Caco-2 (cell line): Measurements from ENCODE around the gene PRR5. TPM values are rescaled to one million over a fixed set of nuclear protein-coding genes. Genes with fewer than 3 reads are reported as not detected.

Experiments used
- BruUV-seq: library from RNA; stranded (reverse); fragments of 400-500 nt; replicated peaks from 2 replicates; lab custom pipeline; 2021; lab: Mats Ljungman, UMichigan
- CTCF ChIA-PET: fragments of 300-600 bp; sonication (Branson Sonifier 250); formaldehyde crosslinking; loops from one replicate; lab custom pipeline; 2022; ENCODE audit warnings: antibody characterized with exemption; lab: Charles Lee
- POLR2A ChIA-PET: fragments of 300-600 bp; sonication (Branson Sonifier 250); formaldehyde crosslinking; loops from one replicate; lab custom pipeline; 2022; ENCODE audit warnings: antibody characterized with exemption; lab: Charles Lee
- DNase-seq, 2 experiments: peaks; one replicate each; pipeline versions ENCODE4 v3.0.0 to v3.0.0-alpha.2; 2020 to 2022
- H3K27me3 ChIP-seq: replicated peaks from 2 replicates; pipeline ENCODE4 v1.6.0; 2011; ENCODE audit warnings: low read length; ENCODE audit not compliant: control insufficient read depth, insufficient read depth
- H3K36me3 ChIP-seq: 2 replicates; pipeline ENCODE4 v1.5.1; 2011; ENCODE audit warnings: low read length; ENCODE audit not compliant: control insufficient read depth, insufficient read depth
- H3K4me1 ChIP-seq: fragments of 250-450 bp; sonication (Bioruptor Pico); 2 replicates; pipeline ENCODE4 v1.5.1; 2020; ENCODE audit warnings: mild to moderate bottlenecking
- H3K4me3 ChIP-seq: 2 replicates; pipeline ENCODE4 v1.5.1; 2011; ENCODE audit warnings: low read depth, mild to moderate bottlenecking, control low read depth, low read length
- H3K9me3 ChIP-seq: fragments of 250-450 bp; sonication (Bioruptor Pico); 2 replicates; pipeline ENCODE4 v1.5.1; 2020; ENCODE audit warnings: mild to moderate bottlenecking, moderate library complexity
- H3K27ac Mint-ChIP-seq: one replicate; pipeline ENCODE4 v1.8.0; 2022; ENCODE audit warnings: mixed read lengths; ENCODE audit not compliant: unreplicated experiment
- H3K27me3 Mint-ChIP-seq: one replicate; pipeline ENCODE4 v1.8.0; 2022; ENCODE audit warnings: mixed read lengths; ENCODE audit not compliant: insufficient read depth, unreplicated experiment
- H3K36me3 Mint-ChIP-seq: one replicate; pipeline ENCODE4 v1.8.0; 2022; ENCODE audit warnings: mild to moderate bottlenecking, mixed read lengths; ENCODE audit not compliant: insufficient read depth, unreplicated experiment
- H3K4me1 Mint-ChIP-seq: one replicate; pipeline ENCODE4 v1.8.0; 2022; ENCODE audit warnings: low read depth, mixed read lengths; ENCODE audit not compliant: unreplicated experiment
- H3K4me3 Mint-ChIP-seq: one replicate; pipeline ENCODE4 v1.8.0; 2022; ENCODE audit warnings: mild to moderate bottlenecking, moderate library complexity, mixed read lengths; ENCODE audit not compliant: unreplicated experiment
- H3K9me3 Mint-ChIP-seq: one replicate; pipeline ENCODE4 v1.8.0; 2022; ENCODE audit warnings: mixed read lengths; ENCODE audit not compliant: unreplicated experiment
- intact Hi-C: fragments of 100-400 bp; cut with micrococcal nuclease; formaldehyde crosslinking; loops from one replicate; pipeline ENCODE4 v1.10.0; 2022; ENCODE audit not compliant: unreplicated experiment
- total RNA-seq: library from RNA; stranded (reverse); gene quantifications from 2 replicates; pipeline ENCODE4 v1.2.3, GENCODE V29; 2022
- TF ChIP-seq, protein P1 (sequence below), 2 experiments: fragments of 200-600 bp in 1 of 2; IDR thresholded peaks; 1 replicate in 1 of 2; 2 replicates in 1 of 2; pipeline versions ENCODE4 v1.5.1 to v1.8.0; 2011 to 2022; ENCODE audit warnings: antibody characterized with exemption in 1 of 2, control low read depth in 1 of 2, inconsistent platforms in 1 of 2, low read depth in 1 of 2, low read length in 1 of 2, mild to moderate bottlenecking in 1 of 2, moderate library complexity in 1 of 2; ENCODE audit not compliant: insufficient read depth in 1 of 2, severe bottlenecking in 1 of 2, unreplicated experiment in 1 of 2

Gene PRR5
- total RNA-seq, 1 experiment from 2014 or later, result 82.8 TPM

- no TSS peak for BruUV-seq
- Mint-ChIP-seq H3K4me3 (peak overlapping the region; percentile 77), H3K4me1 (peaks cover 28% of the 10 kb centered on the region), H3K27me3 (no peaks in the 10 kb centered on the region), H3K36me3 (peaks cover 19% of the 10 kb centered on the region), H3K27ac (peak overlapping the region; percentile 81), H3K9me3 (no peaks in the 10 kb centered on the region)
- peaks cover 22% of the 10 kb centered on the region for H3K4me1 ChIP-seq
- ChIA-PET POLR2A (interaction anchor here (0.5 to 1.3 kb wide), 2 partner anchors 10 to 1489 kb away, joined by 3 to 5 read pairs; no protein-coding TSS in a partner anchor), CTCF (interaction anchor here (1.1 to 1.6 kb wide), 3 partner anchors 9 to 12 kb away, joined by 3 to 22 read pairs (median 6); no protein-coding TSS in a partner anchor)
- H3K27me3 ChIP-seq, result no peaks in the 10 kb centered on the region
- no peaks in the 10 kb centered on the region for H3K9me3 ChIP-seq
- peak; percentile 83 to 94 for DNase-seq
- peak overlapping the region; percentile 63 for H3K4me3 ChIP-seq
- H3K36me3 ChIP-seq, result no peaks in the 10 kb centered on the region
- TF ChIP-seq, protein P1, sequence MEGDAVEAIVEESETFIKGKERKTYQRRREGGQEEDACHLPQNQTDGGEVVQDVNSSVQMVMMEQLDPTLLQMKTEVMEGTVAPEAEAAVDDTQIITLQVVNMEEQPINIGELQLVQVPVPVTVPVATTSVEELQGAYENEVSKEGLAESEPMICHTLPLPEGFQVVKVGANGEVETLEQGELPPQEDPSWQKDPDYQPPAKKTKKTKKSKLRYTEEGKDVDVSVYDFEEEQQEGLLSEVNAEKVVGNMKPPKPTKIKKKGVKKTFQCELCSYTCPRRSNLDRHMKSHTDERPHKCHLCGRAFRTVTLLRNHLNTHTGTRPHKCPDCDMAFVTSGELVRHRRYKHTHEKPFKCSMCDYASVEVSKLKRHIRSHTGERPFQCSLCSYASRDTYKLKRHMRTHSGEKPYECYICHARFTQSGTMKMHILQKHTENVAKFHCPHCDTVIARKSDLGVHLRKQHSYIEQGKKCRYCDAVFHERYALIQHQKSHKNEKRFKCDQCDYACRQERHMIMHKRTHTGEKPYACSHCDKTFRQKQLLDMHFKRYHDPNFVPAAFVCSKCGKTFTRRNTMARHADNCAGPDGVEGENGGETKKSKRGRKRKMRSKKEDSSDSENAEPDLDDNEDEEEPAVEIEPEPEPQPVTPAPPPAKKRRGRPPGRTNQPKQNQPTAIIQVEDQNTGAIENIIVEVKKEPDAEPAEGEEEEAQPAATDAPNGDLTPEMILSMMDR (IDR thresholded peaks at IDR 0.05; ENCODE audit: insufficient read depth in 1 of 2, low read depth in 1 of 2, low read length in 1 of 2, severe bottlenecking in 1 of 2, unreplicated experiment in 1 of 2), result no peak
- intact Hi-C loops, result loop anchor here (1.0 kb wide), 1 partner anchor 11 kb away; no protein-coding TSS in a partner anchor
Measured at GRCh38 chr22:44676441-44677352, 25.3 kb upstream of the PRR5 start.

DNA sequence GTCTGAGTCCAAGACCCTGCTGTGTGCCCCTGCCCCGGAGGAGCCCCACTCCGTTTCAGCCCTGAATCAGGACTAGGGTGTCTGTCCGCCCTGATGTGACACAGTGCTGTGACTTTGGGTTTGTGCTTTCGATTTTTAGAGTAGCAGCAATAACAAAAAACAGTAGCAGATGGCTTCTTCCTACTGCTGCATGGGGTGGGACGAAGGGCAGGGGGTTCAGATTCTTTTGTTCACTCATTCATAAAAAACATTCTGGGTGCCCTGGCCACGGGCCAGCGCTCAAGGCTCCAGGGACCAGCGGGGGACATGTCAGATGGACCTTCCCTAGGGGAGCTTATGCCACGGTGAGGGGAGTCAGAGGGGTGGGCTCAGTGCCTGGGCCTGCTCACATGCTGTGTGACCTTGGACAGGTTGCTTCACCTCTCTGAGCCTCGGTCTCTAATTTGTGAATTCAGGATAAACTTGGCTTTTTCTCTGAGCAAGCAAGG lies 24.6 kb upstream of the PRR5 start:
- TSS peak; percentile 77 for BruUV-seq
- Mint-ChIP-seq H3K9me3 (no peaks in the 10 kb centered on the region), H3K4me1 (peaks cover 23% of the 10 kb centered on the region), H3K4me3 (peak overlapping the region; percentile 77), H3K27me3 (no peaks in the 10 kb centered on the region), H3K27ac (peak overlapping the region; percentile 81), H3K36me3 (peaks cover 20% of the 10 kb centered on the region)
- H3K4me3 ChIP-seq, result peak overlapping the region; percentile 63
- CTCF ChIA-PET, result interaction anchor here (0.8 to 1.6 kb wide), 3 partner anchors 8 to 58 kb away, joined by 4 to 22 read pairs (median 6); no protein-coding TSS in a partner anchor
- intact Hi-C loops, result no loop called here
- no peaks in the 10 kb centered on the region for H3K9me3 ChIP-seq
- peaks cover 20% of the 10 kb centered on the region for H3K4me1 ChIP-seq
- DNase-seq, result no peak
- no peaks in the 10 kb centered on the region for H3K27me3 ChIP-seq
- H3K36me3 ChIP-seq, result no peaks in the 10 kb centered on the region
- POLR2A ChIA-PET, result interaction anchor here (1.3 kb wide), 1 partner anchor 10 kb away, joined by 5 read pairs; no protein-coding TSS in a partner anchor
- TF ChIP-seq, protein P1 (IDR thresholded peaks at IDR 0.05; ENCODE audit: insufficient read depth in 1 of 2, low read depth in 1 of 2, low read length in 1 of 2, severe bottlenecking in 1 of 2, unreplicated experiment in 1 of 2), result no peak

DNA sequence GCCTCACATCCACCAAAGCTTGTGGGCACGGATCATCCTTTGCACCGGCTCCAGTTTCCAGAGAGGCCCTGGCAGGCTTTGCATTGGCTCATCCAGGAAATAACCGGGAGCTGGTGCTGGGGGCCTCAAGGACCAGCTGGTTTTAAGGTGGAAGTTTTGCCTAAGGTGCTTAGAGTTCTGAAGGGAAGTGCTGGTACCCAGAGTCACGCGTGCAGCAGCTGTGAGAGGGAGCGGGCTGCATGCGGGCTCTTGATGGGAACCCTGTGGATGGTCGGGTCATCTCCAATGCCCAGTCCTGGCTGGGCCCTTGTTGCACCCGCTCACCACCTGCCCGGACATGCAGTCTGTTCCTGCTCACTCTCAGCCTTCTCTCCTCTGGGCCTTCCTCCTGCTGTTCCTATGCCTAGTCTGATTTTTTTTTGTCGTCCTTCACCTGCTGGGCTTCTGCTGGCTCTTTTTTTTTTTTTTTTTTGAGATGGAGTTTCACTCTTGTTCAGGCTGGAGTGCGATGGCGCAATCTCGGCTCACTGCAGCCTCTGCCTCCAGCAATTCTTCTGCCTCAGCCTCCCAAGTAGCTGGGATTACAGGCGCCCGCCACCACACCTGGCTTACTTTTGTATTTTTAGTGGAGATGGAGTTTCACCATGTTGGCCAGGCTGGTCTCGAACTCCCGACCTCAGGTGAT lies 24.0 kb upstream of the PRR5 start:
- ChIA-PET POLR2A (no interaction called here), CTCF (interaction anchor here (0.6 to 1.6 kb wide), 4 partner anchors 9 to 58 kb away, joined by 4 to 6 read pairs (median 4); no protein-coding TSS in a partner anchor)
- DNase-seq, result no peak
- Histone ChIP-seq H3K27me3 (no peaks in the 10 kb centered on the region), H3K4me3 (peak overlapping the region; percentile 63), H3K36me3 (no peaks in the 10 kb centered on the region), H3K4me1 (peaks cover 20% of the 10 kb centered on the region), H3K9me3 (no peaks in the 10 kb centered on the region)
- Mint-ChIP-seq H3K36me3 (peaks cover 26% of the 10 kb centered on the region), H3K4me1 (peaks cover 23% of the 10 kb centered on the region), H3K27me3 (no peaks in the 10 kb centered on the region), H3K9me3 (no peaks in the 10 kb centered on the region), H3K27ac (peak overlapping the region; percentile 81), H3K4me3 (peak overlapping the region; percentile 77)
- no TSS peak for BruUV-seq
- TF ChIP-seq, protein P1 (IDR thresholded peaks at IDR 0.05; ENCODE audit: insufficient read depth in 1 of 2, low read depth in 1 of 2, low read length in 1 of 2, severe bottlenecking in 1 of 2, unreplicated experiment in 1 of 2), result no peak
- intact Hi-C loops, result no loop called here
